ENCODE results near the gene RNASE1. TPM values are rescaled to one million over a fixed set of nuclear protein-coding genes. Genes with fewer than 3 reads are reported as not detected.

Gene RNASE1
- total and polyA plus RNA-seq, 9 donors: 62.5 to 985 (median 140) TPM

DNA sequence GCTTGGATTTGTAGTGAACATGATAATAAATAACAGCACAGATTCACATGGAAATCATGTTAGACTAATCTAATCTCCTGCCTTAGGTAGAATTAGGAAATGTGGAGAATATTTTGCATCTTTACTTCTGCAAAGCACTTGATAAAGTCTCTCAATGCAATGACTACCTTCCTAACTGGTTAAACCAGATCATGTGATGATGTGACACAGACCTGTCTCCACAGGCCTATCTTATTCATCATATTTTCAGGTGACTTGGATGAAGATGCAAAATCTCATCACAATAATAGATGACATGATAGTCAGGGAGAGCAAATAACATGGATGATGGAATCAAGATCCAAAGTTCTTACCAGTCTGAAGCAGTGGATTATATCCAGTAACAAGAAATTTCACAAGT lies 38.5 kb upstream of the RNASE1 start:
- Histone ChIP-seq H3K4me1 (ENCODE audit: insufficient read depth) (no peaks in the 10 kb centered on the region), H3K27me3 (no peaks in the 10 kb centered on the region), H3K27ac (no peak overlapping the region), H3K36me3 (no peaks in the 10 kb centered on the region), H3K9me3 (no peaks in the 10 kb centered on the region), H3K4me3 (no peak overlapping the region)
- DNase-seq: no peak
- TF ChIP-seq, protein P1, sequence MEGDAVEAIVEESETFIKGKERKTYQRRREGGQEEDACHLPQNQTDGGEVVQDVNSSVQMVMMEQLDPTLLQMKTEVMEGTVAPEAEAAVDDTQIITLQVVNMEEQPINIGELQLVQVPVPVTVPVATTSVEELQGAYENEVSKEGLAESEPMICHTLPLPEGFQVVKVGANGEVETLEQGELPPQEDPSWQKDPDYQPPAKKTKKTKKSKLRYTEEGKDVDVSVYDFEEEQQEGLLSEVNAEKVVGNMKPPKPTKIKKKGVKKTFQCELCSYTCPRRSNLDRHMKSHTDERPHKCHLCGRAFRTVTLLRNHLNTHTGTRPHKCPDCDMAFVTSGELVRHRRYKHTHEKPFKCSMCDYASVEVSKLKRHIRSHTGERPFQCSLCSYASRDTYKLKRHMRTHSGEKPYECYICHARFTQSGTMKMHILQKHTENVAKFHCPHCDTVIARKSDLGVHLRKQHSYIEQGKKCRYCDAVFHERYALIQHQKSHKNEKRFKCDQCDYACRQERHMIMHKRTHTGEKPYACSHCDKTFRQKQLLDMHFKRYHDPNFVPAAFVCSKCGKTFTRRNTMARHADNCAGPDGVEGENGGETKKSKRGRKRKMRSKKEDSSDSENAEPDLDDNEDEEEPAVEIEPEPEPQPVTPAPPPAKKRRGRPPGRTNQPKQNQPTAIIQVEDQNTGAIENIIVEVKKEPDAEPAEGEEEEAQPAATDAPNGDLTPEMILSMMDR (IDR thresholded peaks at IDR 0.05): no peak
- TF ChIP-seq POLR2A (IDR thresholded peaks at IDR 0.05): no peak
- no peak for TF ChIP-seq EP300 (IDR thresholded peaks at IDR 0.05)
- intact Hi-C loops (cut with DNase I): no loop called here

DNA sequence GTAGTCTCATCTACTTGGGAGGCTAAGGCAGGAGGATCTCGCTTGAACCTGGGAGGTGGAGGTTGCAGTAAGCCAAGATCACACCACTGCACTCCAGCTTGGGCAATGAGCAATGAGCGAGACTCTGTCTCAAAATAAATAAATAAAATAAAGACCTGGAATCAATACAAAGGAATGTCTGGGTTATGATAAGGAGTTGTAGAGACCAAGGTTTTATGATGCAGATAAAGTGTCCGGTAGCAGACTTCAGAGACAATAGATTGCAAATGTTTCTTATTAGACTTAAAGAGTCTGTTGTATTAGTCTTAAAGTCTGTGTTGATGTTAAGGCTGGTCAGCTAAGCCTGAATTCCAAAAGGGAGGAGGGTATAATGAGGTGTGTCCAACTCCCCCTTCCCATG lies 35.2 kb upstream of the RNASE1 start:
- H3K9me3 ChIP-seq: no peaks in the 10 kb centered on the region
- H3K4me1 ChIP-seq (ENCODE audit: insufficient read depth): no peaks in the 10 kb centered on the region
- no peaks in the 10 kb centered on the region for H3K36me3 ChIP-seq
- no peaks in the 10 kb centered on the region for H3K27me3 ChIP-seq
- TF ChIP-seq POLR2A (IDR thresholded peaks at IDR 0.05): no peak
- TF ChIP-seq, protein P1 (IDR thresholded peaks at IDR 0.05): no peak
- TF ChIP-seq EP300 (IDR thresholded peaks at IDR 0.05): no peak
- intact Hi-C loops (cut with DNase I): no loop called here
- no peak overlapping the region for H3K4me3 ChIP-seq
- 32 to 64% (median 39%) methylated on average over 3 of the region's 3 CpGs for WGBS, 3 donors
- no peak for DNase-seq
- H3K27ac ChIP-seq: no peak overlapping the region

DNA sequence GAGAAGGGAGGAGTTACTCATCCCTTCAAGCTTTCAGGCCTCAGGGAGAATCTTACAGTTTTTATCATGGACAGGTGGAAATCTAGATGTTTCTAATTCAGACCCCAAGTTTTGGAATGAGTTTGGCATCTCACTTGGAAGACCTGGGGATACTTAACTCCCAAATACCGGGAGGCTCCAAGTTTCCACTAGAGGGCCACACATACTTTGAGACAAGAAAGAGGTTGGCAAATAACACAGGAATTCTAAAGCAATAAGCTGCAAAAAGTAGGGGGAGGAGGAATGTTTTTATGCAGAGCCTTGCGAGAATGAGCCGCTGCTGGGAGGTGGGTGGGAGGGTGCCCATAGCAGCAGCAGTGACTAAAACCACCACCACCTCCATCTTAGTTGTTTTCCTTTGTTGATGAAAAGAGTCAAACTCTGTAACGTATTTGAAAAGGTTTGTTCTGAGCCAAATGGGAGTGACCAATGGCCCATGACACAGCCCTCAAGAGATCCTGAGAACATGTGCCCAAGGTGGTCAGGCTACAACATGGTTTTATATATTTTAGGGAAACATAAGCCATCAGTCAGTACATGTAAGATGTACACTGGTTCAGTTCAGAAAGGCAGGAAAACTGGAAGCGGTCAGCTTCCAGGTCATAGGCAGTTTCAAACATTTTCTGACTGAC lies 34.2 kb upstream of the RNASE1 start:
- Histone ChIP-seq H3K27ac (no peak overlapping the region), H3K36me3 (no peaks in the 10 kb centered on the region), H3K27me3 (no peaks in the 10 kb centered on the region), H3K4me3 (no peak overlapping the region), H3K4me1 (ENCODE audit: insufficient read depth) (no peaks in the 10 kb centered on the region), H3K9me3 (no peaks in the 10 kb centered on the region)
- 24 to 32% (median 26%) methylated on average over 5 of the region's 5 CpGs for WGBS, 3 donors
- intact Hi-C loops (cut with DNase I): no loop called here
- DNase-seq: no peak
- TF ChIP-seq, protein P1 (IDR thresholded peaks at IDR 0.05): no peak
- TF ChIP-seq EP300 (IDR thresholded peaks at IDR 0.05): no peak
- no peak for TF ChIP-seq POLR2A (IDR thresholded peaks at IDR 0.05)

DNA sequence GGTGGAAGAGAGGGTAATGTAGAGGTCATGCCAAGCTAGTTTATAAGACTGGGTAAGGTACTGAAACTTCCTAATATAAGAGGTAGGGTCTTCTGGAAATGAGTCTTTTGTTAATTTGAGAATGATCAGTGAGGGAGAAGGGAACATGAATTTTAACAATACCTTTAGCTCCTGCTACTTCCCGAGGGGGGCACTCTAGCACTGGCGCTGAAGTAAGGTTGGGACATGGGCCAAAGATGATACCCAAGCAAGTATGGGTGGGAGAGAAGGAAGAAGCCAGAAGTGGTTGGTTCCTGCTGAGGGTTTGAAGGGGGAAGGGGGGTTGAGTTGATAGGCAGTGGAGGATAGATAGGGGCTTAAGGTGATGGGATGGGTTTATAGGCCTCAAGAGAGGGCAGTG lies 32.3 kb upstream of the RNASE1 start:
- TF ChIP-seq EP300 (IDR thresholded peaks at IDR 0.05): no peak
- TF ChIP-seq, protein P1 (IDR thresholded peaks at IDR 0.05): no peak
- no peak for TF ChIP-seq POLR2A (IDR thresholded peaks at IDR 0.05)
- no peak overlapping the region for H3K4me3 ChIP-seq
- no peak overlapping the region for H3K27ac ChIP-seq
- intact Hi-C loops (cut with DNase I): loop anchor here in 1 of 4 donors (5.0 kb wide), 1 partner anchor 68 kb away; the partner anchor contains the start of gene EDDM3B
- no peak for DNase-seq
- WGBS, 3 donors: 85 to 95% (median 91%) methylated on average over 2 of the region's 2 CpGs
- no peaks in the 10 kb centered on the region for H3K36me3 ChIP-seq
- no peaks in the 10 kb centered on the region for H3K9me3 ChIP-seq
- no peaks in the 10 kb centered on the region for H3K4me1 ChIP-seq (ENCODE audit: insufficient read depth)
- H3K27me3 ChIP-seq: no peaks in the 10 kb centered on the region
